K562 (cell line): ENCODE results near the gene MEOX2. TPM values are rescaled to one million over a fixed set of nuclear protein-coding genes. Genes with fewer than 3 reads are reported as not detected.

ENCODE experiments used
- ATAC-seq: fragments of 200-7000 bp; cut with Tn5 transposase; 3 replicates; pipeline ENCODE4 v1.9.1; 2020; ENCODE audit warnings: moderate library complexity
- BruUV-seq: library from RNA; stranded (reverse); fragments of 400-500 nt; replicated peaks from 2 replicates; lab custom pipeline; 2021; lab: Mats Ljungman, UMichigan
- CTCF ChIA-PET: fragments of 300-600 bp; formaldehyde crosslinking; extraction: SDS; loops from one replicate; lab custom pipeline; 2021; ENCODE audit warnings: low intra/inter-chr PET ratio; lab: Yijun Ruan, JAX
- POLR2A ChIA-PET: fragments of 300-600, 350-650 bp; sonication (Branson Sonifier 250); formaldehyde crosslinking; extraction: SDS; loops from one replicate; lab custom pipeline; 2021; ENCODE audit warnings: antibody characterized with exemption, inconsistent platforms; lab: Yijun Ruan, JAX
- DNase-seq, 4 experiments: peaks; one replicate each; pipeline versions ENCODE4 v3.0.0 to v3.0.0-alpha.2; 2011 to 2018; ENCODE audit warnings: low spot score in 3 of 4, mixed read lengths in 3 of 4; ENCODE audit errors: extremely low read depth in 1 of 4
- FAIRE-seq: peaks from 2 replicates; lab custom pipeline; 2011; peaks lifted over from hg19 to GRCh38; lab: Jason Lieb, UNC
- H2AFZ ChIP-seq: 2 replicates; pipeline ENCODE4 v1.6.0; 2011; ENCODE audit warnings: low read depth, low read length, control low read depth, inconsistent platforms
- H3K27ac ChIP-seq: fragments of 200-600 bp; 3 replicates; pipeline ENCODE4 v1.8.0; 2011; ENCODE audit warnings: low read depth, mild to moderate bottlenecking, control low read depth, inconsistent platforms, low read length, moderate library complexity, mixed read lengths; ENCODE audit errors: extremely low read depth
- H3K27me3 ChIP-seq, 2 experiments: fragments of 300-600 bp in 1 of 2; 2 replicates in 1 of 2; 3 replicates in 1 of 2; pipeline versions ENCODE4 v1.6.0 to v1.8.0; 2011; ENCODE audit warnings: inconsistent platforms in 2 of 2, low read length in 2 of 2, mild to moderate bottlenecking in 1 of 2, mixed read lengths in 1 of 2, moderate library complexity in 1 of 2; ENCODE audit not compliant: control insufficient read depth in 2 of 2, insufficient read depth in 2 of 2
- H3K36me3 ChIP-seq: fragments of 300-600 bp; 3 replicates; pipeline ENCODE4 v1.8.0; 2011; ENCODE audit warnings: mild to moderate bottlenecking, low read length, inconsistent platforms; ENCODE audit not compliant: control insufficient read depth, insufficient read depth
- H3K4me1 ChIP-seq, 2 experiments: fragments of 200-600 bp in 1 of 2; replicated peaks in 1 of 2; 2 replicates in 1 of 2; 3 replicates in 1 of 2; pipeline versions ENCODE4 v1.5.1 to v1.8.0; 2011; ENCODE audit warnings: inconsistent platforms in 2 of 2, low read length in 2 of 2, mild to moderate bottlenecking in 1 of 2, mixed read lengths in 1 of 2, moderate library complexity in 1 of 2; ENCODE audit not compliant: control insufficient read depth in 2 of 2, insufficient read depth in 2 of 2
- H3K4me2 ChIP-seq: 2 replicates; pipeline ENCODE4 v1.6.1; 2011; ENCODE audit warnings: low read length, control low read depth, inconsistent platforms, mixed read lengths; ENCODE audit not compliant: insufficient read depth
- H3K4me3 ChIP-seq: fragments of 200-600 bp; sonication (generic), shearing (Covaris generic); 2 replicates; pipeline ENCODE4 v1.5.1; 2016; ENCODE audit warnings: control low read depth, inconsistent platforms
- H3K79me2 ChIP-seq: fragments of 200-600 bp; 3 replicates; pipeline ENCODE4 v1.8.0; 2011; ENCODE audit warnings: low read length, inconsistent platforms; ENCODE audit not compliant: control insufficient read depth, insufficient read depth
- H3K9ac ChIP-seq, 2 experiments: 2 replicates each; pipeline versions ENCODE4 v1.6.0 to v1.6.1; 2011; ENCODE audit warnings: low read depth in 2 of 2, low read length in 2 of 2, control low read depth in 1 of 2, inconsistent platforms in 1 of 2, mild to moderate bottlenecking in 1 of 2, mixed read lengths in 1 of 2; ENCODE audit not compliant: insufficient read depth in 1 of 2
- H3K9me1 ChIP-seq: one replicate; pipeline ENCODE4 v1.6.0; 2011; ENCODE audit warnings: inconsistent platforms, mild to moderate bottlenecking, low read length, moderate library complexity; ENCODE audit not compliant: control insufficient read depth, insufficient read depth
- H3K9me3 ChIP-seq: replicated peaks from 2 replicates; pipeline ENCODE4 v1.5.1; 2011; ENCODE audit warnings: low read depth, low read length, inconsistent platforms; ENCODE audit not compliant: control insufficient read depth, insufficient read depth
- H4K20me1 ChIP-seq: replicated peaks from 2 replicates; pipeline ENCODE4 v1.6.1; 2011; ENCODE audit warnings: low read length, inconsistent platforms, mixed read lengths; ENCODE audit not compliant: control insufficient read depth, insufficient read depth
- HIVEP1 ChIP-seq: fragments of 250-450 bp; sonication (Bioruptor Pico); IDR thresholded peaks from 2 replicates; pipeline ENCODE4 v1.4.0; 2020; ENCODE audit warnings: mild to moderate bottlenecking
- L3MBTL2 ChIP-seq: fragments of 450-650 bp; IDR thresholded peaks from 2 replicates; pipeline ENCODE4 v1.6.1; 2016; ENCODE audit warnings: mild to moderate bottlenecking, moderate library complexity
- NFE2L1 ChIP-seq: fragments of 450-650 bp; IDR thresholded peaks from 2 replicates; pipeline ENCODE4 v1.6.1; 2016; ENCODE audit warnings: missing genetic modification characterization, low read depth, mild to moderate bottlenecking, missing compliant biosample characterization, moderate library complexity, borderline replicate concordance
- NFYB ChIP-seq: IDR thresholded peaks from 2 replicates; pipeline ENCODE4 v1.6.1; 2011; ENCODE audit warnings: mild to moderate bottlenecking, moderate library complexity; ENCODE audit not compliant: insufficient read length; ENCODE audit errors: extremely low read depth
- RCOR1 ChIP-seq, 2 experiments: IDR thresholded peaks; 2 replicates each; pipeline ENCODE4 v1.6.1; 2012; ENCODE audit warnings: low read depth in 2 of 2, low read length in 2 of 2, borderline replicate concordance in 1 of 2, improper control_type of control experiment in 1 of 2
- RNF2 ChIP-seq: sonication (generic); IDR thresholded peaks from 2 replicates; pipeline ENCODE4 v1.6.1; 2016
- XRCC3 ChIP-seq: fragments of 450-650 bp; IDR thresholded peaks from 2 replicates; pipeline ENCODE4 v1.6.1; 2017; ENCODE audit warnings: mild to moderate bottlenecking, moderate library complexity
- ZEB2 ChIP-seq: fragments of 450-650 bp; IDR thresholded peaks from 2 replicates; pipeline ENCODE4 v1.6.1; 2016
- ZNF143 ChIP-seq: sonication (generic); formaldehyde crosslinking; IDR thresholded peaks from 2 replicates; pipeline ENCODE4 v1.9.0; 2022; ENCODE audit warnings: mild to moderate bottlenecking, missing genetic modification reagents
- ZNF316 ChIP-seq: fragments of 450-650 bp; IDR thresholded peaks from 2 replicates; pipeline ENCODE4 v1.6.1; 2016
- WGBS: fragments of 100-300 bp; shearing (Covaris generic); methylation state at CpG from one replicate; pipeline ENCODE4 v1.1.6; 2016; ENCODE audit warnings: low coverage, mixed read lengths; ENCODE audit not compliant: insufficient coverage; ENCODE audit errors: missing lambda C conversion rate; 5-methylcytosine and 5-hydroxymethylcytosine counted together
- in situ Hi-C: fragments of 300-500 bp; cut with MboI; formaldehyde crosslinking; loops from 4 replicates; pipeline ENCODE4 v1.15.0; 2018; ENCODE audit warnings: inconsistent platforms, mixed read lengths
- intact Hi-C: fragments of 100-400 bp; cut with micrococcal nuclease; formaldehyde crosslinking; loops from 2 replicates; pipeline ENCODE4 v1.14.2; 2022
- polyA plus RNA-seq, 8 experiments: library from polyadenylated mRNA; depleted of rRNA in 4 of 8; stranded (reverse) in 5 of 8; unstranded in 3 of 8; fragments of >200 nt; fragmentation: Nextera tagmentation in 2 of 8; fragmentation: Illumina TruSeq in 1 of 8; extraction: Ambion mirVana in 2 of 8; extraction: Trizol in 1 of 8; gene quantifications; 2 replicates each; pipeline versions ENCODE4 v1.2.1 to v1.2.3, GENCODE V29; 2011 to 2014; ENCODE audit warnings: inconsistent platforms in 1 of 8, missing spikeins in 1 of 8
- total RNA-seq, 7 experiments: library from RNA; depleted of rRNA in 6 of 7; stranded (reverse); fragments of >200 nt in 6 of 7; fragmentation: Illumina TruSeq in 2 of 7; extraction: Trizol in 2 of 7; gene quantifications; 2 replicates each; pipeline versions ENCODE4 v1.2.1 to v1.2.3, GENCODE V29; 2011 to 2021; ENCODE audit warnings: low replicate concordance in 1 of 7
- TF ChIP-seq, protein P1 (sequence below): sonication (generic); formaldehyde crosslinking; IDR thresholded peaks from 2 replicates; pipeline ENCODE4 v1.8.0; 2022; ENCODE audit warnings: mild to moderate bottlenecking, missing genetic modification reagents, borderline replicate concordance
- TF ChIP-seq, protein P2 (sequence below): fragments of 450-650 bp; IDR thresholded peaks from 2 replicates; pipeline ENCODE4 v1.6.1; 2016; ENCODE audit warnings: borderline replicate concordance
- TF ChIP-seq, protein P3 (sequence below): fragments of 250-450 bp; sonication (Bioruptor Pico); IDR thresholded peaks from 2 replicates; pipeline ENCODE4 v1.4.0; 2020

MEOX2 gene
- total and polyA plus RNA-seq, 9 of the 15 experiments (the other 6 are each of a cell fraction or from before 2014, with no cell fraction given): not detected

DNA sequence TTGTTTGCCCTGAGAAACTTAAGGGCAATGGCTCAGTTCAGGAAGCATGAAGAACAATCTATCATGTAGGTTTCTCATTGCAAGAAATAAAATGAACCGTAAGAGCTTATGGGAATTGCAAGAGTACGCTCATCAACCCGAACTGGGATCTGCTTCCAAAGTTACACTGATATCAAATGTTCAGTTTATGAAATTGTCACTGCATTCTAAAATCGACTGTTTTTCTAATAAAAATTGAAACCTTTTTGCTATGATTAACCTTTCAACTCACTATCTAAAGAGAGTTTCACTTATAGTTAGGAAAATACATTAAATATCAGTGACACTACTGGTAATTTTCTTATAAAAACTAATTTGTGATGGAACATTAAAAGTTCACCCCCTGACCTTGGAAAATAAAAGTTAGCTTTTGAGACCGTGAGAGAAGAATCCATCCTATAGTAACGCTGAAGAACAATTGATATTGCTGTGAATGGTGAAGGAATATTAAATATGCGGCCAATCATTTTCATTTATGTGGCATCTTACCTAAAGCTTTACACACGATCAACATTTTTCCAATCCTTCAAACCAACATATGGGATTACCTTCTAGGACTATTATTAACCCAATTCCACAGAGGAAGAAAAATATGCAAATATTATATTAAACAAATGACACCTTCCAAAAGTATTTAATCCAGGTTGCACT is 2.2 kb downstream of the MEOX2 start (continued):
- TF ChIP-seq RCOR1 (IDR thresholded peaks at IDR 0.05; ENCODE audit: borderline replicate concordance in 1 of 2, low read depth in 2 of 2, low read length in 2 of 2): no peak
- TF ChIP-seq, all 486 proteins: peak for 0

DNA sequence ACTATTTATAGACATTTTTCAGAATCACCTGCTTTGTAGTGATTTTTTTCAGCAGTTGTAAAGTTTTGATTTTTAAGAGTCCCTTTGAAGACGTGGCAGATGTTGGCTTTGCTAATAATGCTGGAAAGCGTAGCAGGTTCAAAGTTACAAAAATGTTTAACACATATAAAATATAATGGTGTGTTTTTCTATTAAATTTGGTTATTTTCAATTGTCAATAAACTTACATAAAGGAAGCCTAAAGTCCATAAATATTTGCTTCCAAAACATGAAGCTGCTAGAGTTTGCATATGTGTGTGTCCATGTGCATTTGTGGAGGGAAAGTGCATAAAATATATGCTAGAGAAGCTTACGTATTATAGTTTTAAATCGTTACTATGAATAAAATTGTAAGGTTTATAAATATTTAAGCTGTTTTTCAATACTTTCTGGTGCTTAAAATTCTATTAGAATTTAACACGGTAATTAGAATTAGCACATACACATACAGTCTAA is 3.7 kb downstream of the MEOX2 start:
- WGBS: 2% methylated on average over 5 of the region's 5 CpGs
- no peaks in the 10 kb centered on the region for H3K4me1 ChIP-seq
- no peaks in the 10 kb centered on the region for H3K9me1 ChIP-seq
- DNase-seq: no peak
- no peaks in the 10 kb centered on the region for H3K79me2 ChIP-seq
- H3K9me3 ChIP-seq: no peaks in the 10 kb centered on the region
- no TSS peak for BruUV-seq
- H4K20me1 ChIP-seq: no peaks in the 10 kb centered on the region
- no peak for FAIRE-seq
- no peak for ATAC-seq
- no peak overlapping the region for H3K4me3 ChIP-seq
- CTCF ChIA-PET: no interaction called here
- no peaks in the 10 kb centered on the region for H3K27me3 ChIP-seq
- POLR2A ChIA-PET: no interaction called here
- intact Hi-C loops (no loop called here), in situ Hi-C loops (no loop called here)
- H2AFZ ChIP-seq: no peak overlapping the region
- H3K9ac ChIP-seq: no peak overlapping the region
- no peaks in the 10 kb centered on the region for H3K36me3 ChIP-seq
- no peak overlapping the region for H3K4me2 ChIP-seq
- H3K27ac ChIP-seq: no peak overlapping the region
- TF ChIP-seq, protein P1, sequence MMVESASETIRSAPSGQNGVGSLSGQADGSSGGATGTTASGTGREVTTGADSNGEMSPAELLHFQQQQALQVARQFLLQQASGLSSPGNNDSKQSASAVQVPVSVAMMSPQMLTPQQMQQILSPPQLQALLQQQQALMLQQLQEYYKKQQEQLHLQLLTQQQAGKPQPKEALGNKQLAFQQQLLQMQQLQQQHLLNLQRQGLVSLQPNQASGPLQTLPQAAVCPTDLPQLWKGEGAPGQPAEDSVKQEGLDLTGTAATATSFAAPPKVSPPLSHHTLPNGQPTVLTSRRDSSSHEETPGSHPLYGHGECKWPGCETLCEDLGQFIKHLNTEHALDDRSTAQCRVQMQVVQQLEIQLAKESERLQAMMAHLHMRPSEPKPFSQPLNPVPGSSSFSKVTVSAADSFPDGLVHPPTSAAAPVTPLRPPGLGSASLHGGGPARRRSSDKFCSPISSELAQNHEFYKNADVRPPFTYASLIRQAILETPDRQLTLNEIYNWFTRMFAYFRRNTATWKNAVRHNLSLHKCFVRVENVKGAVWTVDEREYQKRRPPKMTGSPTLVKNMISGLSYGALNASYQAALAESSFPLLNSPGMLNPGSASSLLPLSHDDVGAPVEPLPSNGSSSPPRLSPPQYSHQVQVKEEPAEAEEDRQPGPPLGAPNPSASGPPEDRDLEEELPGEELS (CRISPR knock-in tag): no peak
- TF ChIP-seq ZNF143 (CRISPR knock-in tag): no peak
- TF ChIP-seq L3MBTL2: no peak
- no peak for TF ChIP-seq ZNF316
- TF ChIP-seq ZEB2: no peak
- TF ChIP-seq RNF2: no peak
- TF ChIP-seq NFE2L1 (tag): no peak
- TF ChIP-seq HIVEP1: no peak
- TF ChIP-seq, protein P2, sequence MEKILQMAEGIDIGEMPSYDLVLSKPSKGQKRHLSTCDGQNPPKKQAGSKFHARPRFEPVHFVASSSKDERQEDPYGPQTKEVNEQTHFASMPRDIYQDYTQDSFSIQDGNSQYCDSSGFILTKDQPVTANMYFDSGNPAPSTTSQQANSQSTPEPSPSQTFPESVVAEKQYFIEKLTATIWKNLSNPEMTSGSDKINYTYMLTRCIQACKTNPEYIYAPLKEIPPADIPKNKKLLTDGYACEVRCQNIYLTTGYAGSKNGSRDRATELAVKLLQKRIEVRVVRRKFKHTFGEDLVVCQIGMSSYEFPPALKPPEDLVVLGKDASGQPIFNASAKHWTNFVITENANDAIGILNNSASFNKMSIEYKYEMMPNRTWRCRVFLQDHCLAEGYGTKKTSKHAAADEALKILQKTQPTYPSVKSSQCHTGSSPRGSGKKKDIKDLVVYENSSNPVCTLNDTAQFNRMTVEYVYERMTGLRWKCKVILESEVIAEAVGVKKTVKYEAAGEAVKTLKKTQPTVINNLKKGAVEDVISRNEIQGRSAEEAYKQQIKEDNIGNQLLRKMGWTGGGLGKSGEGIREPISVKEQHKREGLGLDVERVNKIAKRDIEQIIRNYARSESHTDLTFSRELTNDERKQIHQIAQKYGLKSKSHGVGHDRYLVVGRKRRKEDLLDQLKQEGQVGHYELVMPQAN: no peak
- TF ChIP-seq XRCC3: no peak
- TF ChIP-seq, protein P3, sequence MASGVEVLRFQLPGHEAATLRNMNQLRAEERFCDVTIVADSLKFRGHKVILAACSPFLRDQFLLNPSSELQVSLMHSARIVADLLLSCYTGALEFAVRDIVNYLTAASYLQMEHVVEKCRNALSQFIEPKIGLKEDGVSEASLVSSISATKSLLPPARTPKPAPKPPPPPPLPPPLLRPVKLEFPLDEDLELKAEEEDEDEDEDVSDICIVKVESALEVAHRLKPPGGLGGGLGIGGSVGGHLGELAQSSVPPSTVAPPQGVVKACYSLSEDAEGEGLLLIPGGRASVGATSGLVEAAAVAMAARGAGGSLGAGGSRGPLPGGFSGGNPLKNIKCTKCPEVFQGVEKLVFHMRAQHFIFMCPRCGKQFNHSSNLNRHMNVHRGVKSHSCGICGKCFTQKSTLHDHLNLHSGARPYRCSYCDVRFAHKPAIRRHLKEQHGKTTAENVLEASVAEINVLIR (CRISPR knock-in tag): no peak
- TF ChIP-seq NFYB: no peak
